GM21737 (cell line): Measurements from ENCODE around the gene TBRG4.

Experiments
- ATAC-seq: cut with Tn5 transposase; IDR thresholded peaks from one replicate; pipeline ENCODE4 v1.9.1; 2021; ENCODE audit warnings: mild to moderate bottlenecking, moderate library complexity; ENCODE audit not compliant: unreplicated experiment

Gene TBRG4

DNA sequence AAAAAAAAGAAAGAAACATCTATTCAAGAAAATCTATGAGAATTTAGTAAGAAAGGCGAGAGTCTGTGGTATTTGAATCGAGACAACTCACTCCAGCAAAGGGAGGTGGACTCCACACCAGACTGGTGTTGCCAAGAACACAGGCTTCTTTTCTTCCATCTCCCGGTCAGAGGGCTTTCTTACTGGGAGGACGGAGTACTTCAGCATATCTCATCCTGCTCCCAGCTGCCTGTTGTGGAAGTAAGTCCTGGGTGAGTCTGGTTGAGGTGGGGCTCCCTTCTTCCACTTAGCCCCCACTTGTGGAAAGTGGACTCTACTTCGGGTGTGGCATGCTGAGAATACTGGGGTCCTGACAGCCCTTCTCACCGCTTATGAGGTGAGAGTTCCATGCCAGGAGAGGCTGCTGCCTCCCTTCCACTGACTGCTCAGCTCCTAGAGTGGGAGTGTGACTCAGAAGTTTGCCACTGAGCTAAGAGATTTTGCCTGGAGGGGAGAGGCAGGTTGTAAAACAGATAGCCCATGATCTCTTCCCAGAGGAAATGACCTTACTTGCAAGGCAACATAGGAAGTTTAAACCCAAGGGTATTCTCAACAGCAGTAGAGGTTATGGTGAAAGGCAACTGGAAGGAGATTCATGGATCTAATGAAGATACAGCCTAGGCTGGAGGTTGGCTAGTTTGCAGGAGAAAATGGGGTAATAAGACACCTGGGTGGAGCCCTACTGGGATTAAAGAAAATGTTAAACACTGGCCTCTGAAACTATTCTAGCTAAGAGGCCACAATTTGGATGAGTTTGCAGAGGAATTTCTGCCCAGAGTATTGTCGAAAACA is 19.2 kb downstream of the TBRG4 start:
- no peak for ATAC-seq

DNA sequence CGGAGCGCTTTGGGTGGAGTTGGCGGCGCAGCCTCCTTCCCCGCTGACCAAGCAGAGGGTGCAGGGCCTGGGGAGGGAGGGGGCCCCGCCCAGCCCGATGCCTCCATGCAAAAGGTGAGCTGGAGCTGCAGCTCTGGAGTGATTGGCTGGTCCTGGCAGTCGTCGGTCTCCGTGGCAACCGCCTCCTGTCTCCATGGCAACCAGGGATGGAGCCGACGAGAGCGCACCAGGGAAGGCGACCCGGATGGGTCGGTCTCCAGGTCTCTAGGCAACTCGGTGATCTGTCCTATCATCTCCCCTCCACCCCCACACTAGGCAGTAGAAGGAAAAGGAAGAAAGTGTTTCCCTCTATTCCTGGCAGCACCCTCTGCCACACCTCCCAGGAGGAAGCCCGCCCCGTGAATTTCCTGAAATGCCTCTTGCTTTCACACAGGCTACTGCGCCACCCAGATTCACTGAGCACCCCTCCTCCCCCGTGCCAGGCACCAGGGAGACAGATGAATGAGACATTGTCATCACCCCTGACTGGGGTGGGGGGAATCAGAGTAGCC is 22.1 kb downstream of the TBRG4 start:
- no peak for ATAC-seq

DNA sequence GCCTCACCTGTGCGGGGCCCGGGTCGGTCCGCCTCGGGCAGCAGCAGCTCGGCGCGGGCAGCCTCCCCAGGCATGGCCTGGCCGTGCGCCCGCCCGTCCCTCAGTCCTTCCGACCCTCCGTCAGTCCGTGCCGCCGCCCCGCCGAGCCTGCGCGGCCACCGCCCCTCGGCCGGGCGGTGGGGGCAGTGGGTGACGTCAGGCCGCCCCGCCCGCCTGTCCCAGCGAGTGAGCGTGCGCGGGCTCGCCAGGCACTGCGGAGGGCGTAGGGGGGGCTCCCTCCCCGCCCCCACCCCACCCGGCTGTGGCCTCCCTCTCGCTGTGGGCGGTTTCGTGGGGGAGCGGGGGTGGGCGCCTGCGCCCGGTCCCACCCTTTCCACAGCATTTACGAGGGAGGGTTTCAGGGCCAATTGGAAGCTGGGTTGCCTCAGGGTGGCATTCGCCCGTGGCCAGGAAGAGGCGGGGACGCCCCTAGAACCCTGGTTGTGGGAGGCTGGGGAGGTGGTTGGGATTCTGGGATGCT is 22.6 kb downstream of the TBRG4 start, which contains the start of gene NACAD:
Gene NACAD, minus strand, starts transcription at position 149 of the 520 bp plus-strand sequence. Its CDS starts 75 bp downstream, at position 74.
- no peak for ATAC-seq

DNA sequence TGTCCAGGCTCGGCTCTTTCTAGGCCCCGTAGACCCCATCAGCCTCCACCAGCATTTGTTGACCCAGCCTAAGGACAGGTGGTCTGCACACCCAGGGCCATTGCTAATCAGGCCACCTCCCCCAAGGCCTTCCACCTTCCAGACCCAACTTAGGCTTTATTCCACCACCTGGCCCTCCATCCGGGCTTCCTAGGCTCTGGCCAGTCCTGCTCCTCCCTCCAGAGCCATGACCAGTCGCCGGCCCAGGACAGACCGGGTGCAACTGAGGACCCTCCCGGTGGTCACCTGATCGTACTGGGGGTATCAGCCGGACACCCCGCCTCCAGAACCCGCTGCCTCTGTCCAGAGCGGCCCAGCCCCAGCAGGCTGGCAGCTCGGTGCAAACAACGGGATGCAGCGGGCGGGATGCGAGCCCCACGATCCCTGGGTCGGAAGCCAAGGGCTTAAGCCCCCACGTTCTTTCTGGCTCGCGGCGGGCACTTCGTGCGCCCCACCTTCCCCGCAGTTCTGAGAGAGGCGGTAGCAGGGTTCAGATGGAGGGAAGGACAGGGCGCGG is 23.3 kb downstream of the TBRG4 start:
- no peak for ATAC-seq

DNA sequence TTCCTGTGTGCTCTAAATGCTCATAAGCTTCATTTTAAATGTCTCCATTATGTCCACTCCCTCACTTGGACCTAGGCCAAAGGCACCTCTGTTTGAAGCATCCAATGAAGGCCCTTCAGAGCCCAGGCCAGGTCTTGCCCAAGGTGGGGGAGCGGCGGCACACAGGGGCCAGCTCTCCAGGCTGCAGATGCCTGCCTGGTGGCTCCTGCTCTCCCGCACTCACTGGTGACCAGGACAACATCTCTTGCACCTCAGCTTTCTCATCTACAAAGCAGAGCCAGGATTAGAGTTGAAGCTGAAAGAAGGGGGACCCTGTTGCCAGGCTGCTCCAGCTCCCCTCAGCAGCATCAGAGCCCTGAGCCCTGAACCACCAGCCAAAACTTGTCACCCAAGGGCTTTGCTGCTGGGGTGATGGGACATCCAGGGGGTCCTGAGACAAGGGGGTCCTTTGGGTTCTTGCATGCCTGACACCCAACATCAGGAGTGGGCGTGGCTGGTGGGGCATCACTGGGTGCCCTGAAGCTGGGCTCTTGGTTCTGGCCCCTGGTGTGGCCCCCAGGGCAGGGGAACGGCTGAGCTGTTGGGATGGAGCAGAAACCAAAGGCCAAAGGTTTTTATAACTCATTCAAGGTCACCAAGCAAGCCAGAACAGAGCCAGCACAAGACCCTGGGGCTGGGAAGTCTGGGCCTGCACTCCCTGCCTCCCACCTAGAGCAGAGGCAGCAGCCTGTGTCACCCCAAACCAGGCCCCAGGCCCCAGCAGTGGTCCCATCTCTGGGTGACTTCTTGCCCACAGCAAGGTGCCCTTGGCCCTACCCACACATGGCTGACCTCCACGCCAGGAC is 24.0 kb downstream of the TBRG4 start:
- no peak for ATAC-seq

DNA sequence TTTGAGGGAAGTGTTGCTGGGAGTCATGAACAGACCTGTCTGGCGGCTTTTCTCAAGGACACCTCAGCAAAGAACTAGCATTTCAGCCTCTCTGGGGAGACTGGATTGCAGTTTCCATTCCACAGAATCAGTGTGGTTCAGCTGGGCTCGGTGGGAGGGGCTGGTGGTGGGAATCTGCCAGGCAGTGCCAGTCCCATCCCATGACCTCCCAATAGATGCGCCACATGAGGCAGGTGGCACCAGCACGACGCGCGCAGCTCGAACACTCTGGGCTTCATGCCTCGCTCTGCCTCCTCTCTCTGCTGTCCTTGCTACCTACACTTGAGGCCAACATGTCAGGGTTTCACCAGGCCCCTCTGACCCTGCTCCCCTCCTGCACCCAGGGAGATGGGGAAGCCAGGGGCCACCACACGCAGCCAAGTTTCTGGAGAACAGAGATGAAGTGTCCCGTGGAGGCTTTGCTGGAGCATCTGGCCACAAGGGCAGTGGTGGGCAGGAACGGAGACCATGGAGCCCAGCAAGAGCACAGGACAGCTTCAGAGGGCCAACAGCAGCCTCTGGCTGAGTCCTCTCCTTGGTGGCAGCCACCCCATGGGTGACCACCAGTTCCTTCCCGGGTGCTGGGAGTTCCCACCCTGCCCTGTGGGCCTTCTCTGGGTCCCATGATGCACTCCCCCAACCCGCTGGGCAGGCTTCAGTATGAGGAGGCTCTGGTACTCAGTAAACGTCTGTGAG is 25.0 kb downstream of the TBRG4 start:
- ATAC-seq, result no peak

DNA sequence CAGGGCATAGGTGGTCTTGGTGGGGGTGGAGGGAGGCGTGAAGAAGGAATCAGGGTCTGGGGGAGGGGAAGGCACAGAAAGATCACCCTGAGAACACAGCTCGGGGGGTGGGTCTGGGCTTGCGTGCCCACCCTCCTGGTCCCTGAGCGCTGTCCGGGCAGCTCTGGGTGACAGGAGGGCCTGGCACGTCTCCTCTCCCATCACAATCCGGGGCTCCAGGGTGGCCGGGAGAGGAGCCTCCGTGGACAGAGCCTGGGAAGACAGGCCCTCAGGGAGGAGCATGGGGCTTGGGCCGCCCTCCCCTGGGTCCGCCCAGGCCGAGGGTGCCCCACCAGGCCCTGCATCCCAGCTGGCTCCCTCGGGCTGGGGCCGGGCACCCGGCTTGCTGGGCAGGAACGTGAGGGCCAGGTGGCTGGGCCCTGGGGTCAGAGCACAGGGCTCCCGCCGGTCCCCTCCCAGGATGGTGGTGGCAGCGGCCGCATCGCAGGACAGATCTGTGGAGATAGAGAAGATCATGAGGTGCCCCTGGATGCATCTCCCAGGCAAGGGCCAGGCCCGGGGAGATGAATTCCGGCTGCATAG is 25.8 kb downstream of the TBRG4 start:
- ATAC-seq, result no peak

DNA sequence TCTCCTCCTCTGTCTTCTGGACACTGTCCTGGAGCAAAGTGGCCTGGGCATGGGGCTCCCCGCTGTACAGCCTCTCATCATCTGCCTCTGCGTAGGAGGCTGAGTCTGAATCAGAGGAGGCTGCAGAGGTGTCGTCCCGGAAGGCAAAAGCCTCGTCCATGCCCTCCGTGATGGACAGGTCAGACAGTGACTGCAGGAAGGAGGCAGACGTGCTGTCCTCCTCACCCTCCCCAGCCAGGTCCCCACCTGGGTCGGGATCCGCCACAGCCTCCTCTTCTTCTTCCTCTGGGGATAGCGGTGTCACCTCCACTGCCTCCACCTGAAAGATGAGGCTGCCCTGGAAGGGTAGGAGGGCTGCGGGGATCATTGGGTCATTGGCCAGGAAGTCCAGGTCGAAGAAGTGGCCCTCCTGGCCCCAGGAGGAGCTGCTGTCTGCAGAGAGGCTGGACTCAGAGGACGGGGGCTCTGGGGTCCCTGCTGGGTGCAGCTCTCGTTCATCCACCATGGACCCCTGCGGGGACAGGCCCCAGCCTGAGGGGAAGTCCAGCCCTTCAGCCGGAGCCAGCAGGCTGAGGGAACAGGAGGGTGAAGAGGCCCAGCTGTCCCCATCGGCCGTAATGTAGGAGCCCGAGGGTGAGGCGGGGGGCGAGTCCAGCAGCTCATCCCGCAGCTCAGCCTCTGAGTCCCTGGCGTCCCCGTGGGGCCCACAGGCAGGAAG is 26.4 kb downstream of the TBRG4 start:
- ATAC-seq, result no peak

DNA sequence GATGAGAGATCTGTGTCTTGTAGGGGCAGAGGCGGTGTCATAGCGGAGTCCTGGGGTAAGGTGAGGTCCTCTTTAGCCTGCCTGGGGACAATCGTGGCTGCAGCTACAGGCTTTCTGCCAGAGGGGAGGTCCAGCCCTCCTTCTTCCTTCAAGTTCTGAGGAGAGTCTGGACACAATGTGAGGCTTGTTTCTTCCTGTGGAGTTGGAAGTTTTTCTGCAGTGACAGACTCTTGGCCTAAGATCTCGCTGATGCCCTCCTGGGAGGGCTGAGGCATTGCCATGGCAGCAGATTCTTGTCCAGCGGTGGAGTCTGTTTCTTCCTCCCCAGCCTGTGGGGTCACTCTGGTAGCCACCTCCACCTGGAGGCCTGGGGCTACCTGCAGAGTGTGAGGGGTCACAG is 27.2 kb downstream of the TBRG4 start:
- ATAC-seq, result no peak

DNA sequence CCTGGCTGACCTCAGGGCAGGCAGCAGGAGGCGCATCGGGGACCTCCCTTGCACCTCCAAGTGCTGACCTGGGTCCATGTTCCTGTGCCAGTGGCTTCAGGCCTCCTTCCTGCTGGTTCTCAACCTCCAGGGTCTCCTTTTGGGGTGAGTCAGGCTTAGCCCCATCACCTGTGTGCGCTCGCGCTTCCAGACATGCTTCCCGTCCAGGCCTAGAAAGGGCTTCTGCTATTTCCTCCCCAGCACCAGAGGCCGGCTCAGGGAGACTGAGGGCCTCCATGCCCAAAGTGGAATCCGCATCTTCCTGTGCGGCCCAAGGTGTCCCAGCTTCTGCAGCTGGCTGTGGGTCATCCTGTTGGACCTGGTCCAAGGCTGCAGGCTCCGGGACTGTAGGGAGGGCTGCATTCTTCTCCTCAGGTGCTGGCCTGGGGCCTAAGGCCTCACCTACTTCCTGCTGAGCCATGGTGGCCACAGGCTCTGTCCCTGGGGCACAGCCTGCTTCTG is 28.6 kb downstream of the TBRG4 start:
- no peak for ATAC-seq

DNA sequence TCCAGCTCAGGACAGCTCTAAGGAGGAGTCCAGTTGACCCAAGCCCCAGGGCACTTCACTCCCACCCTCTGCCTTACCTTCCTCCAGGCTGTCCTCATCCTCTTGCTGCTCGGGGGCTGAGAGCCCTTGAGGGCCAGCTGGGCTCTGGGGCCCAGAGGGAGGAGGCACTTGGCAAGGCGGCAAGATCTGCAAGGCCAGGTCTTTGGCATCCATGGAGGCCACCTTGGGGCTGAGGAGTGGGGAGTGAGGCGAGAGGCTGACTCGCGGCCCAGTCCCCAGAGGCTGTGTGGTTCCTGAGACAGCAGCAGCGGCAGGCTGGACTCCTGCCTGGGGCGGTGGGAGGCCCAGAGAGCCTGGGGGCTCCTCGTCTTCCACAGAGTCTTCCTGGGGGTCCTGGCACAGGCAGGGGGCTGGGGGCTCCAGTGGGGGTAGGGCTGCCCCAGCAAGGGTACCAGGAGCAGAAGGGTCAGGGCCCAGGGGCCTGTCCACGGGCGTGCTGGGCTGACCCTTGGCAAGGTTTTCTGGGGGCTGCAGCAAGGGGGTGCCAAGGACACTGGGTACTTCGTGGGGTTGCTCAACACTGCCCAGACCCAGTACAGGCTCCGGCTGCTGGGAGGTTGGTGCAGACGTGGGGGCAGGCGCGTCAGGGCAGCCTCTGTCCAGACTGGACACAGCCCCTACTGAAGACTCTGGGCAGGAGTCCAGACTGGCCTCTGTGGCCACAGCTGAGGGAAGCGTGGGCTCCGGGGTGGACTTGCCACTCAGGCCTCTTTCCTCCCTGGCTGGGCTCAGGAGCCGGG is 29.3 kb downstream of the TBRG4 start:
- no peak for ATAC-seq

DNA sequence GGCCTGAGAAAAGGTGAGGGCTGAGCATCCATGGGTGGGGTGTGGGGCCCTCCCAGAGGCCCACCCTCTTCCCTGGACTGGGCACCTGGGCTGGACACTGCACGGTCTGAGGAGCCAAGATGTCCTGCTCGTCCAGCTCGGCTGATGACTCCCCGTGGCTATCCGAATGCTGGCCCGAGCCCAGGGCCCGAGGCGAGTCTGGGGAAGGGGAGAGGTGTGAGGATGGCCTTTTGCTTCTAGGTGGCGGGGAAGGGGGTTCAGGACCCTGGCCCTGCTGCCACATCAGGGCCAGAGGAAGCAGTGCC is 29.9 kb downstream of the TBRG4 start:
- no peak for ATAC-seq

DNA sequence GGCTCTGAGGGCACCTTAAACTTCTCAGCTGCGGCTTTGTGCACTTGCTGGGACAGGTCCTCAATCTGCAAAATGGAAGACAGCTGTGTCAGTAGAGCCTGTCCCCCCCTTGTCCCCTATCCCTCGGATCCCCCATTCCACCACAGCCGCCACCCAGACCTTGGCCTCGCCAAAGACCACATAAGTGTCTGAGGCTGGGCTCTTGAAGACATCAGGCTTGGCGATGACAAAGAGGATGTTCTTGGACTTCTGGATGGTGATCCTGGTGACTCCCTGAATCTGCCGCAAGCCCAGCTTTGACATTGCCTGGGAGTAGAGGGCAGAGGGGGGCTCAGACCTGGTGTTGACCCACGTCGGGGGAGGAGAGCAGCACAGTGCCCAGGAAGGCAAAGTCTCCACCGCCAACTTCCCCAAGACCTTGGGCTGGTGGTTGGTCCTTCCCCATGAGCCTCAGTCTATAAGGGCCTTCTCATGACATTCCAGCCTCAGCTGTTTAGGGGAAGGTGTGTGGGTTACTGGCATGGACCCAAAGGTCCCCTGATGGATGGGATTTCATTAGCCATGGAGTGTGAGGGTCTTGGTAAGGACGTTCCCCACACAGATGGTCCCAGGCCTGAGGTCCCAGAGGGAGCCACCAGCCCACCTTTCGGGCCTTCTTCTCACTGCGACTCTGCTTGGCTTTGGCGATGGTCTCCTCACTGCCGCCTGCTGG is 30.4 kb downstream of the TBRG4 start:
- no peak for ATAC-seq

DNA sequence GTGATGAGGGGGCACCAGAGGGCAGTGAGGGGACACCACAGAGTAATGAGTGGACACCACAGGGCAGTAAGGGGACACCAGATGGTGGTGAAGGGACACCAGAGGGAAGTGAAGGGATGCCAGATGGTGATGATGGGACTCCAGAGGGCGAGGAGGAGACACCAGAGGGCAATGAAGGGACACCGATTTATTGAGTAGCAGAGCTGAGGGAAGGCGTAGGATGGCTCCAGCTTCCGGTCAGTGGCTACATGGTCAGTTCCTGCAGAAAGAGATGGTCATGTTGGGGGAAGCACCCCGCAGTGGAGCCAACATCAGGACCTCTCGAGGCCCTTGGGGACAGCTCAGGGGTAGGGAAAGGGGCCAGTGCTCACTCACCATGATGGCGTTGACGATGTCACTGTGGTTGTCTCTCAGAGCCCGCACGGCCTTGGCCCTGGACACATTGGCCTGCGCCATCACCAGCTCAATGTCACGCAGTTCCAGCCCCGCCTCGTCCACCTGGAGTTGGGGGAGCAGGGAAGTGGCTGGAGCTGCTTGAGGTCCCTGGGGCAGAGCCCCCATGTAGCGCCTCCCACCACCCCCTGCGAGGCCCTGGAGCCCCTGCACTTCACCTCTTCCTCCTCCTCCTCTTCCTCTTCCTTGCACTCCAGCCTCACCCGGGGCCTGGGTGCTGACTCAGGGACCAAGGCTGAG is 31.1 kb downstream of the TBRG4 start:
- ATAC-seq, result no peak

DNA sequence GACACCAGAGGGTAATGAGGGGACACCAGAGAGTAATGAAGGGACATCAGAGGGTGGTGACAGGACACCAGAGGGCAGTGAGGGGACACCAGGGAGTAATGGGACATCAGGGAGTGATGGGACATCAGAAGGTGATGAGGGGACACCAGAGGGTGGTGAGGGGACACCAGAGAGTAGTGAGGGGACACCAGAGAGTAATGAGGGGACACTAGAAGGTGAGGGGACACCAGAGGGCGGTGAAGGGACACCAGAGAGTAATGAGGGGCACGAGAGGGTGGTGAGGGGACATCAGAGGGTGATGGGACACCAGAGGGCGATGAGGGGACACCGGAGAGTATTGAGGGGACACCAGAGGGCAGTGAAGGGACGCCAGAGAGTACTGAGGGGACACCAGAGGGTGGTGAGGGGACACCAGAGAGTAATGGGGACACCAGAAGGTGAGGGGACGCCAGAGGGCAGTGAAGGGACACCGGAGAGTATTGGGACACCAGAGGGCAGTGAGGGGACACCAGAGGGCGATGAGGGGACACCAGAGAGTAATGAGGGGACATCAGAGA is 33.3 kb downstream of the TBRG4 start:
- ATAC-seq, result no peak

DNA sequence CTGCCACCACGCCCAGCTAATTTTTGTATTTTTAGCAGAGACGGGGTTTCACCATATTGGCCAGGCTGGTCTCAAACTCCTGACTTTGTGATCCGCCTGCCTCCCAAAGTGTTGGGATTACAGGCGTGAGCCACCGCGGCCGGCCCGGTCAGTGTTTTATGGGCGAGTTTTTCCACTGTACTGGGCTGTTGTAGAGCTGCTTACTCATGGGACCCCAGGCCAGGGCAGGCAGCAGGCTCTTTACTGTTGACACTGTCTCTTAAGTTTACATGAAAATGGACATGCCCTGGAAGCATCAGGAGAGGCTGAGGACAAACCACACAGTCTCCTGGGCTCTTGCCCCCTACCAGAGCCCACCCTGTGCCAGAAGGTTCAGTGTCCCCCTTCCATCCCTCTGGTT is 33.9 kb downstream of the TBRG4 start:
- no peak for ATAC-seq

DNA sequence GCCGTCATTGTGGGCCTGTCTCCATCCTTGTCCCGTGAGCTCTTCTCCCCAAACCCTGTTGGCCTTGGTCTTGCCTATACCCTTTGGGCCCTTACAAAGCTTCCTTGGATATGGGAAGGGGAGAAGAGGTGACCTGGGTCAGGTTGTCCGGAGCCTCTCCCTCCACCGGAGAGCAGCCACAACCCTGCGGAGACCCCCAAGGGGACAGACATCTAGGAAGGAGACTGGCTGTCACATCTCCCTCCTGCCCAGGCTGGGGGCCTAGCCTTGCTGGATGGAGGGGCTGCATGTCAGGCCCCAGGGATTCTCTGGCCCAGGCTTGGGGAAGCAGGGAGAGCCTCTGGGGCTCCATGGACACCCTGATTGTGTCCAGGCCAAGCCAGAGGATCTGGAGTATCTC is 34.6 kb downstream of the TBRG4 start:
- ATAC-seq, result no peak
